Spleen (tissue), 11 donors: Measurements from ENCODE around the gene FANCE. TPM values are rescaled to one million over a fixed set of nuclear protein-coding genes. Genes with fewer than 3 reads are reported as not detected.
A peak's percentile ranks its signal among the peaks of the same experiment; 100 is the strongest.

Experiments used
- DNase-seq: peaks from one replicate; pipeline ENCODE4 v3.0.0-alpha.2; 2020
- H3K27ac ChIP-seq, 8 donors: fragments of 200-600 bp; sonication (generic) in 7 of 8; 1 replicate in 4 of 8; 2 replicates in 4 of 8; pipeline versions ENCODE4 v1.5.0 to v1.8.0; 2016 to 2021; ENCODE audit warnings: inconsistent platforms in 4 of 8, mild to moderate bottlenecking in 4 of 8, moderate library complexity in 1 of 8
- H3K27me3 ChIP-seq, 7 donors: fragments of 200-600 bp; sonication (generic) in 6 of 7; replicated peaks in 1 of 7; 1 replicate in 4 of 7; 2 replicates in 3 of 7; pipeline versions ENCODE4 v1.5.0 to v1.8.0; 2016 to 2021; ENCODE audit warnings: inconsistent platforms in 3 of 7, mild to moderate bottlenecking in 1 of 7
- H3K36me3 ChIP-seq, 6 donors: fragments of 200-600 bp; sonication (generic) in 5 of 6; 1 replicate in 4 of 6; 2 replicates in 2 of 6; pipeline versions ENCODE4 v1.5.0 to v1.8.0; 2016 to 2021; ENCODE audit warnings: inconsistent platforms in 2 of 6
- H3K4me1 ChIP-seq, 6 donors: fragments of 200-600 bp; sonication (generic) in 5 of 6; 1 replicate in 3 of 6; 2 replicates in 3 of 6; pipeline versions ENCODE4 v1.5.0 to v1.8.0; 2016 to 2021; ENCODE audit warnings: inconsistent platforms in 3 of 6
- H3K4me3 ChIP-seq, 8 donors: fragments of 200-600 bp; sonication (generic) in 7 of 8; 1 replicate in 4 of 8; 2 replicates in 4 of 8; pipeline versions ENCODE4 v1.5.0 to v1.8.0; 2016 to 2021; ENCODE audit warnings: inconsistent platforms in 4 of 8, mild to moderate bottlenecking in 4 of 8, moderate library complexity in 2 of 8
- H3K9me3 ChIP-seq, 8 donors: fragments of 200-600 bp; sonication (generic) in 7 of 8; 1 replicate in 4 of 8; 2 replicates in 4 of 8; pipeline versions ENCODE4 v1.5.0 to v1.8.0; 2016 to 2021; ENCODE audit warnings: inconsistent platforms in 4 of 8
- POLR2A ChIP-seq, 3 donors: fragments of 450-650 bp; IDR thresholded peaks; one replicate each; pipeline ENCODE4 v1.5.1; 2017; ENCODE audit warnings: antibody characterized with exemption in 3 of 3, mild to moderate bottlenecking in 1 of 3
- POLR2AphosphoS5 ChIP-seq, 3 donors: sonication (generic); formaldehyde crosslinking; IDR thresholded peaks; one replicate each; pipeline ENCODE4 v1.5.1; 2017; ENCODE audit warnings: antibody characterized with exemption in 3 of 3
- WGBS, 5 donors: extraction: QIAGEN DNeasy Blood & Tissue Kit in 3 of 5; methylation state at CpG; one replicate each; pipeline versions ENCODE4 v1.1.5 to v1.1.7; 2013 to 2018; 5-methylcytosine and 5-hydroxymethylcytosine counted together
- intact Hi-C: fragments of 100-400 bp; cut with DNase I; formaldehyde crosslinking; loops from one replicate; pipeline ENCODE4 v1.15.0; 2023; ENCODE audit warnings: low total_unique reads
- polyA plus RNA-seq, 3 donors: library from polyadenylated mRNA; stranded (reverse); fragments of 200-250 nt; gene quantifications; one replicate each; pipeline ENCODE4 v1.2.1, GENCODE V29; 2013
- total RNA-seq, 7 donors: library from RNA; depleted of rRNA in 3 of 7; stranded (reverse); fragments of >200 nt in 3 of 7; fragmentation: NEBNext Ultra II Directional in 4 of 7; extraction: Animal tissue kit (Norgen Biotek cat#: 25700) in 4 of 7; gene quantifications; one replicate each; pipeline versions ENCODE4 v1.1.0 to v1.2.1, GENCODE V29; 2016 to 2021
- TF ChIP-seq, protein P1 (sequence below), 11 experiments: fragments of 200-600 bp in 7 of 11; fragments of 450-650 bp in 4 of 11; sonication (generic) in 4 of 11; IDR thresholded peaks in 8 of 11; conservative IDR thresholded peaks in 3 of 11; 1 replicate in 7 of 11; 2 replicates in 4 of 11; pipeline versions ENCODE4 v1.4.0 to v1.8.0; 2016 to 2021; ENCODE audit warnings: antibody characterized with exemption in 11 of 11, inconsistent platforms in 4 of 11, mild to moderate bottlenecking in 1 of 11
- donor health status: healthy with polysubstance abuse.
- donor health status: DM: no; HTN: no; CAD: no; lungs with moderate emphysema.
- donor health status: DM: no; HTN: no; CAD: no.
- donor health status: Bipolar disorder and iron deficiency.
- donor health status: healthy.
- donor health status: DM: no; HTN: no; CAD: no.
- donor health status: DM: yes; HTN: yes; CAD: no.

Gene FANCE
- total and polyA plus RNA-seq, 10 donors, result 2.9 to 5.8 (median 4.2) TPM

DNA sequence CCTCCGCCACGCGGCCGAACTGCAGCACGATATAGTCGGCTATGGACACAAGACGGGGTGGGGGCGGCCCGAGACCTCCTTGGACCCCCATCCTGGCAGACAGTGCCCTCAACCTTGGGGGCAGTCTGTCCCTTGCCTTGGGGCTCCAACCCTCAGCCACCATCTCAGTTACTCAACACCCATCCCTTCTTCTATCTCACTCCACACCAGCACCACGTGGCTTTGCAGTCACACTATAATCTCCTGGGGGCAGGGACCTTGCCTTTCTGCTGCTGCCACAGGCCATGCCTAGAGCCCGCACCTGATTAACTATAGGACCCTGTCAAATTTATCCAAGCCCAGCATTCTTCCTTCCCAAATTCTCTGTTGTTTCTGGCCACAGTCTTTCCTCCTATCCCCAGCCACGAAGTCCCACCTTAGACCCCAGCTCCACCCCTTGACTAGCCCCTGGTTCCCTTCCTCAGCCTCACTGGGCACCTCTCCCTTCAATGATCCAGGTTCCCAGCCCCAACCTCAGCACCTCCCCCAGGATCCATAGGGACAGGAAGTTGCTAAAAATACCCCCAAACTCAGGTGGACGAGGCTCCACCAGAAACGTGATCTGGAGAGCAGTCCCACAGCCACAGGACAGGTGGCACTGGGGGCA is 46.4 kb downstream of the FANCE start:
- DNase-seq, result no peak
- H3K4me3 ChIP-seq, result peak overlapping the region in 6 of 8 donors; percentile 59 to 86 (median 70)
- peaks cover 5 to 49% (median 32%) of the 10 kb centered on the region in 6 donors for H3K4me1 ChIP-seq
- 44 to 58% (median 47%) methylated on average over 5 to 14 of the region's 14 CpGs for WGBS, 5 donors
- intact Hi-C loops, result no loop called here
- peaks cover 0 to 92% (median 25%) of the 10 kb centered on the region in 7 donors for H3K27me3 ChIP-seq
- no peaks in the 10 kb centered on the region for H3K36me3 ChIP-seq
- TF ChIP-seq, protein P1, sequence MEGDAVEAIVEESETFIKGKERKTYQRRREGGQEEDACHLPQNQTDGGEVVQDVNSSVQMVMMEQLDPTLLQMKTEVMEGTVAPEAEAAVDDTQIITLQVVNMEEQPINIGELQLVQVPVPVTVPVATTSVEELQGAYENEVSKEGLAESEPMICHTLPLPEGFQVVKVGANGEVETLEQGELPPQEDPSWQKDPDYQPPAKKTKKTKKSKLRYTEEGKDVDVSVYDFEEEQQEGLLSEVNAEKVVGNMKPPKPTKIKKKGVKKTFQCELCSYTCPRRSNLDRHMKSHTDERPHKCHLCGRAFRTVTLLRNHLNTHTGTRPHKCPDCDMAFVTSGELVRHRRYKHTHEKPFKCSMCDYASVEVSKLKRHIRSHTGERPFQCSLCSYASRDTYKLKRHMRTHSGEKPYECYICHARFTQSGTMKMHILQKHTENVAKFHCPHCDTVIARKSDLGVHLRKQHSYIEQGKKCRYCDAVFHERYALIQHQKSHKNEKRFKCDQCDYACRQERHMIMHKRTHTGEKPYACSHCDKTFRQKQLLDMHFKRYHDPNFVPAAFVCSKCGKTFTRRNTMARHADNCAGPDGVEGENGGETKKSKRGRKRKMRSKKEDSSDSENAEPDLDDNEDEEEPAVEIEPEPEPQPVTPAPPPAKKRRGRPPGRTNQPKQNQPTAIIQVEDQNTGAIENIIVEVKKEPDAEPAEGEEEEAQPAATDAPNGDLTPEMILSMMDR (IDR thresholded peaks at IDR 0.05 in 8 of 11, conservative IDR thresholded peaks at IDR 0.05 in 3 of 11), result no peak
- TF ChIP-seq POLR2AphosphoS5 (IDR thresholded peaks at IDR 0.05) (no peak), POLR2A (IDR thresholded peaks at IDR 0.05) (no peak)
- H3K9me3 ChIP-seq, result no peaks in the 10 kb centered on the region
- peak overlapping the region in 6 of 8 donors; percentile 57 to 86 (median 84) for H3K27ac ChIP-seq

DNA sequence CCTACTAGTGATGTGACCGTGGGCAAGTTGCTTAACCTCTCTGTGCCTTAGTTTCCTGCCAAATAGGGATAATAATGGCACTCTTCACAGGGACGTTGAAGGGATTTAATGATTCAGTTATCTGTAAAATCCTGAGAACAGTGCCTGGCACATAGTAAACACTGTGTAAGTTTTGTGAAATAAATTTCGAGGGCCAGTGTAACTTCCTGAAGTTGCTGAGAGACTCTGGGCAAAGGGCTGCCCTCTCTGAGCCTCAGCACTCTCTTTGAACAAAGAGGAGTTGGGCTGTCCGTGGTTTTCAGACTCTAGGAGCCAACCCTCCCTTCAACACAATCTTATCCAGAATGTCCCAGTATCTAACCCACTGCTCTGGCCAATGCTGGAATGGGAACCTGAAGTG is 47.2 kb downstream of the FANCE start:
- Histone ChIP-seq H3K9me3 (no peaks in the 10 kb centered on the region), H3K4me3 (no peak overlapping the region), H3K27me3 (peaks cover 0 to 99% (median 26%) of the 10 kb centered on the region in 7 donors), H3K4me1 (peaks cover 5 to 41% (median 25%) of the 10 kb centered on the region in 6 donors), H3K36me3 (no peaks in the 10 kb centered on the region), H3K27ac (no peak overlapping the region)
- TF ChIP-seq, protein P1 (IDR thresholded peaks at IDR 0.05 in 8 of 11, conservative IDR thresholded peaks at IDR 0.05 in 3 of 11), result no peak
- no peak for TF ChIP-seq POLR2AphosphoS5 (IDR thresholded peaks at IDR 0.05)
- no peak for TF ChIP-seq POLR2A (IDR thresholded peaks at IDR 0.05)
- no peak for DNase-seq
- 80 to 92% (median 86%) methylated on average over 4 of the region's 4 CpGs for WGBS, 5 donors
- intact Hi-C loops, result no loop called here

DNA sequence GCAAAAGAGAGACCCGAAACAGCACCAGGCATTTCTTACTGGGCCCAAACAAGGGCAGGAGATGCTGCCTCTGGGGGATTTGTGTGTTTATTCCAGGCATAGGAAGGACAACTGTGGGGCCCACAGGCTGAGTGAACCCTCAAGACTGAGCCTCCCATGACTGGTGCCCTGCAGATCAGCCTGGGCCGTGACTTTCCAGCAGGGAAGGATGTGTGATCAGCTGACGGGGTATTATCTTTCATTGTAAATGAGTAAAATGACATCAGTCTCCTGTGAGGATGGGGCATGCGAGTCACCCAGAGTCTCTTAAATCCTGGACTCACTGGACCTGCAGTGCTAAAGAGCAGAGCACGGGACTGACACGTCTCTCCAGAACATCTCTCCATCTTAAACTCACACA is 48.6 kb downstream of the FANCE start:
- Histone ChIP-seq H3K27me3 (peaks cover 0 to 99% (median 30%) of the 10 kb centered on the region in 7 donors), H3K4me1 (peaks cover 5 to 27% (median 21%) of the 10 kb centered on the region in 6 donors), H3K27ac (no peak overlapping the region), H3K36me3 (no peaks in the 10 kb centered on the region), H3K9me3 (no peaks in the 10 kb centered on the region), H3K4me3 (no peak overlapping the region)
- WGBS, 5 donors, result 78 to 92% (median 89%) methylated on average over 5 to 6 of the region's 6 CpGs
- DNase-seq, result no peak
- TF ChIP-seq, protein P1 (IDR thresholded peaks at IDR 0.05 in 8 of 11, conservative IDR thresholded peaks at IDR 0.05 in 3 of 11), result no peak
- TF ChIP-seq POLR2A (IDR thresholded peaks at IDR 0.05) (no peak), POLR2AphosphoS5 (IDR thresholded peaks at IDR 0.05) (no peak)
- intact Hi-C loops, result no loop called here

DNA sequence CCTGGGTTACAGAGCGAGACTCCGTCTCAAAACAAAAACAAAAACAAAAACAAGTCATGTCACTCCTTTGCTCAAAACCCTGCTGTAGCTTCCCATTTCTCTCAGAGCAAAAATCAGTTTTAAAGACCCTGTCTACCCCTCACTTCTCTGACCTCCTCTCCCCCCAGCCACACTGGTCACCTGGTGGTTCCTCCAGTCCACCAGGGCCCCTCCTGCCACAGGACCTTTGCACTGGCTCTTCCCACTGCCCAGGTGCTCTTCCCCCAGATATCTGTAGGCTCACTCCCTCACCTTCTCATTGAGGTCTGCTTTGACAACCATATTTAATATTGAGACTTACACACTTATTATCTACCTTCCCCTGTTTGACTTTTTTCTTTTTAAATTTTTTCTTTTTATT is 49.6 kb downstream of the FANCE start:
- WGBS, 5 donors, result 86 to 100% (median 94%) methylated on average over 2 of the region's 2 CpGs
- H3K36me3 ChIP-seq, result no peaks in the 10 kb centered on the region
- H3K27me3 ChIP-seq, result peaks cover 0 to 98% (median 33%) of the 10 kb centered on the region in 7 donors
- no peak for TF ChIP-seq POLR2AphosphoS5 (IDR thresholded peaks at IDR 0.05)
- no peak for TF ChIP-seq POLR2A (IDR thresholded peaks at IDR 0.05)
- TF ChIP-seq, protein P1 (IDR thresholded peaks at IDR 0.05 in 8 of 11, conservative IDR thresholded peaks at IDR 0.05 in 3 of 11), result no peak
- DNase-seq, result no peak
- no peaks in the 10 kb centered on the region for H3K9me3 ChIP-seq
- H3K4me3 ChIP-seq, result no peak overlapping the region
- peaks cover 5 to 17% (median 13%) of the 10 kb centered on the region in 6 donors for H3K4me1 ChIP-seq
- H3K27ac ChIP-seq, result no peak overlapping the region
- intact Hi-C loops, result no loop called here
